ENCODE data around the gene HELZ. TPM values are rescaled to one million over a fixed set of nuclear protein-coding genes. Genes with fewer than 3 reads are reported as not detected.
A peak's percentile ranks its signal among the peaks of the same experiment; 100 is the strongest.
"Not testable (repeated sequence)": the region's sequence is repeated elsewhere in the genome, so short reads cannot be mapped to it uniquely, and the experiment has no call there.

Gene HELZ
- total RNA-seq, 1 donor from 2014 or later = 27.6 TPM

DNA sequence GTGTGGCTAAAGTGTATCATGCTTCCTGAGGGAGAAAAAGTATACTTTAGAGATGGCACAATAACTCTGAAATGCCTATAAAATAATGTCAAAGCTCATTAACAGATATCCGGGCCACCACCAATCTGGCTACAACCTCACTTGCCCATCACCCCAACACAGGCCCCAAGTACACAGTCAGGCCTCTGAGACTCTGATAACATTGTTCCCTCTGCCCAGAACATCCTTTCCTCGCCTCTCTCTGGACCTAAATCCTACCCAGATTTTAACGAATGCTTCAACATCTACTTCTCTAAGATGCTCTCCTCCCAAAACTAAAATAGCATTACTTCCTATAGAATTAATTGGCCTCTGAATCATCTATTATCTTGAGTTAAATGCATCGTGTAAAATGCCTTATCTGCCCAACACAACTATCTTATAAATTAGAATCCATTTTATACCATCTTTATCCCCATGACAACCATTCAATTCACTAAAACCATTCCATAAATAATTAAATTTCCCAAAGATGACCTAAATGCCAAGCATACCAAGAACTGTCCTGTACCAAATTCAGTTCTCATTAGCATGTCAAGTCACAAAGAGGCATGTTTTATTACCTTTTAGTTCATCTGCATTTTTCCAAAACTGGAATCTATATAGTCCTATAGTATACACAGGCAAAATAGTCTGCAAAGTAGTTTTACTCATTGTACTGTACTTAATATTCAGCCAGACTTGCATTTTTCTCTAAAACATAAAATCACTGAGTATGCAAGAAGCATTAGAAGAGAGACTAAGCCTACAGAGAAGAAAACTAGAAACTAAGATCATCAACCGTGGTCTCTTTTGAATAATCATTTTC lies 15.7 kb downstream of the HELZ start:
- DNase-seq (ENCODE audit: low read depth in 2 of 2) = no peak

- no peak for DNase-seq (ENCODE audit: low read depth in 2 of 2)
Measured at GRCh38 chr17:67227488-67227887, 17.5 kb downstream of the HELZ start.

- DNase-seq (ENCODE audit: low read depth in 2 of 2) = no peak
Measured at GRCh38 chr17:67225316-67225715, 19.7 kb downstream of the HELZ start.

DNA sequence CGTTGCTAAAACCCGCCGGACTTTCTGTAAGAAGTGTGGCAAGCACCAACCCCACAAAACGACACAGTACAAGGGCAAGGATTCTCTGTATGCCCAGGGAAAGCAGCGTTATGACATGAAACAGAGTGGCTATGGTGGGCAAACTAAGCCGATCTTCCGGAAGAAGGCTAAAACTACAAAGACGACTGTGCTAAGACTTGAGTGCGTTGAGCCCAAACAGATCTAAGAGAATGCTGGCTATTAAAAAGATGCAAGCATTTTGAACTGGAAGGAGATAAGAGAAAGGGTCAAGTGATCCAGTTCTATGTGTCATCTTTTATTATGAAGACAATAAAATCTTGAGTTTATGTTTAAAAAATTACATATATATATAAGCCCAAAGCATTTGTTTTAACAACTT lies 20.3 kb downstream of the HELZ start:
- no peak for DNase-seq (ENCODE audit: low read depth in 2 of 2)

DNA sequence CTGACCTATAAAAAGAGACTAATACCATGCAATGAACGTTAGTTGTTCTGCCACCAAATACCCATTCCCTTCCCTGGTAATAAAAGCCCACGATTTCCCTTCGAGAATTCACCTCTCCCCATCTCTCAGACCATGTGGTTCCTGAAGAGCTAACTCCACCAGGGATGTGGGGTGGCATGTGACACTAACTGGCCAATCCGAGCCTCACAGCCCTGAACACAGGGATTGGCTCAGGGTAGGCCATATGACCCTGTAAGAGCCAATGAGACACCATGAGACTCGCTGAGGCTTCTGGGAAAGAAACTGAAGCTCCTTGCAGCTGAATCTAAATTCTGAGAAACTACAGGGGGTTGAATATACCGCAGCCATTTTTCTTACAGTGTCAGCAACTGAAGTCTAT lies 21.1 kb downstream of the HELZ start:
- no peak for DNase-seq (ENCODE audit: low read depth in 2 of 2)

DNA sequence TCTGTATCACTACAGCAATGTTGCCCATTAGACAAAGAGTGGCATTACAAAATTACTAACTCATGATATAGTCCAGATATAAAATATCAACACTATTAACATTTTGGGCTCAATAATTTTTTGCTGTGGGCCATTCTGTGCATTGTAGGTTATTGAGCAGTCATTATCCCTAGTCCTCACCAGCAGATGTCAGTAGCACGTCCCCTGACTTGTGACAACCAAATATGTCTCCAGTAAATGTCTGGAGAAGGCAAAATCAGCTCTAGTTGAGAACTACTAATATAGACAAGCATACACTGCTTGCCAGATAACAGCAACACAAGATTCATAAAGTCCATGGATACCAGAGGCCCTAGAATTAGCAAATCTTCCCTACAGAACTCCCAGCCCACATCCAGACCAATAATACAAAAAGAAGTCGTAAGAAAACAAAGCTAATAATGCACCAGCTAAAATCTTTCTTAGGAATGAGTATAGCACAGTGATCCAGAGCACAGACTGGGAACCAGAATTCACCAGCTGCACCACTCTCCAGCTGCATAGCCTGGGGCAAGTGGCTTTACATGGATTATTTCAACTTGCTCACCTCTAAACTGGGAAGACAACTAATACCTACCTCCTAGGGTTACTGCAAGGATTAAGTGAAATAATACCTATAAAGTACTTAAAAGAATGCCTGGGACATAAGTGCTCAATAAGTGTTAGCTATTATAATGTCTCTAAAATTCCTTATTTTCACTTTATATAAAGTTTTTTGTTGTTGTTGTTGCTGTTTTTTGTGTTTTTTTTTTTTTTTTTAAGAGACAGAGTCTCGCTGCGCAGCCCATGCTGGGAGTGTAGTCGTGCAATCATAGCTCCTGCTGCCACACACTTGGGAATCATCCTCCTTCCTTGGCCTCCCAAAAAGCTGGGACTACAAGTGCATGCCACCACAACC lies 23.7 kb downstream of the HELZ start:
- peak; percentile 23 to 71 for DNase-seq (ENCODE audit: low read depth in 2 of 2)

- DNase-seq (ENCODE audit: low read depth in 2 of 2) = no peak
Measured at GRCh38 chr17:67218385-67218950, 26.5 kb downstream of the HELZ start.

- no peak for DNase-seq (ENCODE audit: low read depth in 2 of 2)
Measured at GRCh38 chr17:67217446-67217845, 27.6 kb downstream of the HELZ start.

DNA sequence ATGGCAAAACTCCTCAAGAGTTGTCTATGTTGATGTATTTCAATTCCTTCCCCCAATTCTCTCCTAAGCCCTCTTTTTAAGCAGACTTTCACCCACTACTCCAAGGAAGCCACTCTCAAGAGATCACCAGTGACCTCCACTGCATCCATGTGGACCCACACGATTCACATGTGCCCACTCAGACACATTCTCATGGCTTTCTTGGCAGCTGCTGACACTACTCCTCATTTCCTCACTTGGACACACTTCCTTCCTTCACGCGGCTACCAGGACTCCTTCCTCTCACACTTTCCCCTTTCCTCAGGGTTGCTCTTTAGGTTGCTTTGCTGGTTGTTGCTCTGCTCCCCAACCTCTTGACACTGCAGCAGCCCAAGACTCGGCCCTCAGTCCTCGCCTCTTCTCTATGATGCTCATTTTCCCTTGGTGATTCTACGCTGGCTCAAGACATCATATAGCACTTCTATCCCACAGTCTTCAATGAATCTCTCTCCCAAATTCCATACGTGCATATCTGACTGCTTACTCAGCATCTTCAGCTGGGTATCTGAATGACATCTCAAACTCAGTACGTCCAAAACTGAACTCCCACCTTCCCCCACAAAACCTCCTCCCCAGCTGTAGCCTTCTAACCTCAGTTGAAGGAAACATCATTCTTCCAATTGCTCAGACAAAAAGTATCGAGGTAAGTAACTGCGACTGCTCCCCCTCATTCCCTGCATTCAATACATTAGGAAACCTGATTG lies 28.2 kb downstream of the HELZ start:
- DNase-seq (ENCODE audit: low read depth in 2 of 2) = peak in 1 of 2 donors; percentile 13

GRCh38 chr17:67215991-67216421 lies 29.0 kb downstream of the HELZ start:
- DNase-seq (ENCODE audit: low read depth in 2 of 2) = no peak

GRCh38 chr17:67212714-67213417 lies 32.1 kb downstream of the HELZ start:
- DNase-seq (ENCODE audit: low read depth in 2 of 2) = no peak

DNA sequence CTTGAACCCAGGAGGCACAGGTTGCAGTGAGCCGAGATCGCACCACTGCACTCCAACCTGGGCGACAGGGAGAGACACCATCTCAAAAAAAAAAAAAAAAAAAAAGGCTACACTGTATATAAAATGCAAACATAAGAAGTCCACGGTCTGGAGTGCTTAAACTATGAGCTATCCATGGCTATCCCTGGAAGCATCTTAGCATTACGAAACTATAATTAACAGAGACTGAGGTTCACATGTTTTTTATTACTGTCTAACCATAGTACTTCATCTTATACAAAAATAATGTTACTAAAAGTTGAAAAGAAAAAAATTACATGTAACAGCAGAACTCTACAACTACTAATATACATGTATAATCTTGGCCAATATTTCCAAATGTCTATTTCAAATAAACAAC lies 32.8 kb downstream of the HELZ start:
- no peak for DNase-seq (ENCODE audit: low read depth in 2 of 2)

DNA sequence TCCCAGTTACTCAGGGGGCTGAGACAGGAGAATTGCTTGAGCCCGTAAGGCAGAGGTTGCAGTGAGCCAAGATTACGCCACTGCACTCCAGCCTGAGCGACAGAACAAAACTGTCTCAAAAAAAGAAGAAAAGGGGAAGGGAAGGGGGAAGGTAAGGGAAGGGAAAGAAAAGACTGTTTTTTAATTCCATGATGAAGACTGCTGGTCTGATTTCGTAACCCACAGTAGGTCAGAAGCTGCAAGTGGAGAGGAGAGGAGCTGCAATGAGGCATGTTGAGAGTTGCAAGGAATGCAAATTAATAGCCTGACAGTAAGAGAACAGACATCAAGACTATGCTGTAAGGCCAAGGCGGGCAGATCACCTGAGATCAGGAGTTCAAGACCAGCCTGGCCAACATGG lies 33.3 kb downstream of the HELZ start:
- no peak for DNase-seq (ENCODE audit: low read depth in 2 of 2)

GRCh38 chr17:67210915-67211314 lies 34.1 kb downstream of the HELZ start:
- no peak for DNase-seq (ENCODE audit: low read depth in 2 of 2)

DNA sequence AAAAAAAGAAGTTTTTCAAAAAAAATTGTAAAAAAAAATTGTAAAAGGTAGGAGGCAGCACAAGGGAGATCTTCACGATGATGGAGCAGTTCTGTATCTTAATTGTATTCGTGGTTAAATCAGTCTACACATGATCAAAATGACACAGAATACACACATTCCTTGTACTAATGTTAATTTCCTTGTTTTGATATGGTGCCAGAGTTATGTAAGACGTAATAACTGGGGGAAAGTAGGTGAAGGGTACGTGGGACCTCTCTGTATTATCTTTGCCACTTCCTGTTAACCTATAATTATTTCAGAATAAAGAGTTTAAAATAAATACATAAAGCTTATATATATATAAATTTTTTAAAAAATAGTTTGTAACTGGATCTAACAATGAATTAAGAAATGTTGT lies 36.8 kb downstream of the HELZ start:
- peak in 1 of 2 donors; percentile 14 for DNase-seq (ENCODE audit: low read depth in 2 of 2)

DNA sequence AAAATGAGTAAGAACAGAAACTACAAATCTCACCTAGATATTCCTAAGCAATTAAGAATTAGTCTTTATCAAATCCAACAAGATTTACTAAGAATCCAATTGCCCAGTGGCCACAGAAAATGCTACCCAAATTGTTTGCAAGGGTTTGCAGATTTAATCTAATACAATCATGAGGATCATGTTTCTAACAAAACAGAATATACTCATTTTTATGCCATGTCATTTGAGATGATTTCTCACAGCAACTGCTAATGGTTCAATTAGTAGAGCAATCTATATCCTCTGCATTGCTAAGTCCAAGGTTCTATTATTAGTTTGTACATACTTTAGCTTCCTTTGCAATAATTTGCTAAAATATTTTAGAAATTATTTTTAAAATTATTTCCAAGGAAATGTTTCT lies 41.2 kb downstream of the HELZ start:
- DNase-seq (ENCODE audit: low read depth in 2 of 2) = no peak

- no peak for DNase-seq (ENCODE audit: low read depth in 2 of 2)
Measured at GRCh38 chr17:67202503-67202902, 42.5 kb downstream of the HELZ start.

DNA sequence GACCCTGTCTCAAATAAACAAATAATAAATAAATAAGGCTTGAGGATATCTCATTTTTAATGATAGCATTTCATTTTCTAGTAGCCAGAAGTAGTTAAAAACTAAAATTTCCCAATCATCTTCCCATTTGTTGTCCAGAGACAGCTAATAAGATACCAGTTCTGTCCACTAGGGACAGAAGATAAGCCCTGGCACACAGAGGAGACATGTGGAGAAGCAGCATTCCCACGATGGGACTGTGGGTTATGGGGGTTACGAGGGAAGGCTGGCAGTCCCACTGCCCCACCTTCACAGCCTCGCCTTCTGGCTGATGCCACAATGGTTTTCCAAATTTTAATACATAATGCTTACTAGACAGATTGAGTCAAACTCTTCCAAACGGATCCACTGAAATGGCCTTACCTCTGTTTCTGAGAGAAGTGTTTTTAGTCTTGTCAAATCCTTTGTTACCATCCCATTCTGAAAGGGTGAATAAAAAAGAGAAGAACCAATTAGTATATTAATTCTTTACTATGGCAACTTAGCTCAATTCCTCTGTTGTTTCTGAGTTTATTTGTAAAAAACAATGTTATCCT lies 44.2 kb downstream of the HELZ start:
- DNase-seq (ENCODE audit: low read depth in 2 of 2) = no peak

- no peak for DNase-seq (ENCODE audit: low read depth in 2 of 2)
Measured at GRCh38 chr17:67198131-67198530, 46.9 kb downstream of the HELZ start.

DNA sequence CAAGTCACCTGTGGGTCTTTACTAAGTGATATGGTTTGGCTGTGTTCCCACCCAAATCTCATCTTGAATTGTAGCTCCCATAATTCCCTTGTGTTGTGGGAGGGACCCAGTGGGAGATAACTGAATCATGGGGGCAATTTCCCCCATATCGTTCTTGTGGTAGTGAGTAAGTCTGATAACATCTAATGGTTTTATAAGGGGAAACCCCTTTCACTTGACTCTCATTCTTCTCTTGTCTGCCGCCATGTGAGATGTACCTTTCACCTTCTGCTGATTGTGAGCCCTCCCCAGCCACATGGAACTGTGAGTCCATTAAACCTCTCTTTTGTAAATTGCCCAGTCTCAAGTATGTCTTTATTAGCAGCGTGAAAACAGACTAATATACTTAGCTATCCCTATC lies 48.0 kb downstream of the HELZ start:
- not testable (repeated sequence) for DNase-seq (ENCODE audit: low read depth in 2 of 2)
